GOT3 (cell line): ENCODE data around the gene NPIPB2.
"Not testable (repeated sequence)": the region's sequence is repeated elsewhere in the genome, so short reads cannot be mapped to it uniquely, and the experiment has no call there.

ENCODE experiments used
- DNase-seq: peaks from one replicate; lab custom pipeline; 2025; ENCODE audit warnings: mixed read lengths; lab: John Stamatoyannopoulos, UW

Gene NPIPB2

DNA sequence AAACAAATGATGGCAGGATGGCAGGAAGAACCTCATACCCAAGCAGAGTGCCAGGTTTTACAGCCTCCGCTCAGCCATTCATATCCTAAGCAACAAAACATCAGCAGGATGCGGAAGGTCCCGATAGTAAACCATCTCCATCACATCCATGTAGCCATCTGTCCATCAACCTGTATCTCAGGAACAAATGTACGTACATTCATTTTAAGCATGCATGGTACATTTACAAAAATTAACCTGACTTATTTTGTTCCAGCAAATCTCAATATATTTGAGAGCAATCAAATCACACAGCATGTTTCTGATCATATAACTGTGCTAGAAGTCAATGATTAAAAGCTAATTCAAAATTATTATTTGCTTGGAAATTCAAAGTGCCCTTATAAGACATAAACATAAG is at the start of gene NPIPB2:
Gene NPIPB2 (minus strand): TSS at position 101 of the 400 bp plus-strand sequence. CDS start 0 bp downstream, at position 101.
- not testable (repeated sequence) for DNase-seq

DNA sequence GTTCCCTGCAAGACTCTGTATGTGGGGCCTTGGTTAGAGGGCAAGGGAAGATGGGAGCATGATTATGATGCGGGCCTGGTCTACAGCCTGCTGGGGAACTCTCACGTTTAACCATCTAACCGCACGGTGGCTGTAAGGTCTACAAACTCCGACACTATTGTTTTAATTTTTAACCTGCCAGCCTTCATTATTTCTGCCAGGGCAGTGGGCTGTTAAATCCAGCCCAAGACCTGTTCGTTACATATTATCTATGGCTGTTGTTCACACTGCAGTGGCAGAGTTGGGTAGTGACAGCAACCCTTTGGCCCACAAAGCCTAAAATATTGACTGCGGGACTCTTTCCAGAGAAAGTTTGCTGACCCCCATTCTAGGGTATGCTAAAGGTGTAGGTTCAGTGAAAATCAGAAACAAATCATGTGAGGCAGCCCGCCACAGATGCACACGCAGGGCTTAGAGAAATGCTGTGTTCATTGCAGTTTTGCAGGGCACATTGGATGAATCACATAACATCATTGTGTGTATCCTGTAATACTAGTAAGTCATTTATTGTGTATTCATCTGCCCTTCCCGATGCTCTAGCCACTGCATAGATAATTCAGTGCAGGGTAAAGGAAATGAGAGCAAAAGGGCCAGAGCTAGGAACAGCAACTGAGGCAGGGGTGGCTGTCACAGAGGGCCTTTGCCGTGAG is 49.0 kb upstream of the NPIPB2 start:
- no peak for DNase-seq

GRCh38 chr16:11988258-11988978 is 46.6 kb upstream of the NPIPB2 start:
- no peak for DNase-seq

- no peak for DNase-seq
Observed at GRCh38 chr16:11986521-11987057, 44.7 kb upstream of the NPIPB2 start.

DNA sequence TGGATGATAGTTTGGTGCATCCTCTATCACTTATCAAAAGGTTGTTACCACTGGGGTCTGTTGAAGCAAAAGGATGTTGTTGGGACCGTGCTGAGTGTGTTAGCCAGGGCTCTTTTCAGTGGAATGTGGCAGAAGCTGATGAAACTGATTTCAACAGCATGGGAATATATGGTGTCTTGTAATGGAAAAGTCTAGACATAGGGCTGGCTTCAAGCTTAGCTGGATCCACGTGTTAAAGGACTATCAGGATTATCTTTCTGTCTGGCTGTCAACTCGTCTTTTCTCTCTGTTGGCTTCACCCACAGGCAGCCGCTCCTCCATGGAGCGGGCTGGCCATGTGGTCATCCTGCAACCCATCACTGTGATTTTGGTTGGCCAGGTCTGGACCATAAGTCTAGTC is 43.4 kb upstream of the NPIPB2 start:
- DNase-seq: no peak

GRCh38 chr16:11980136-11980844 is 38.4 kb upstream of the NPIPB2 start:
- DNase-seq: no peak

DNA sequence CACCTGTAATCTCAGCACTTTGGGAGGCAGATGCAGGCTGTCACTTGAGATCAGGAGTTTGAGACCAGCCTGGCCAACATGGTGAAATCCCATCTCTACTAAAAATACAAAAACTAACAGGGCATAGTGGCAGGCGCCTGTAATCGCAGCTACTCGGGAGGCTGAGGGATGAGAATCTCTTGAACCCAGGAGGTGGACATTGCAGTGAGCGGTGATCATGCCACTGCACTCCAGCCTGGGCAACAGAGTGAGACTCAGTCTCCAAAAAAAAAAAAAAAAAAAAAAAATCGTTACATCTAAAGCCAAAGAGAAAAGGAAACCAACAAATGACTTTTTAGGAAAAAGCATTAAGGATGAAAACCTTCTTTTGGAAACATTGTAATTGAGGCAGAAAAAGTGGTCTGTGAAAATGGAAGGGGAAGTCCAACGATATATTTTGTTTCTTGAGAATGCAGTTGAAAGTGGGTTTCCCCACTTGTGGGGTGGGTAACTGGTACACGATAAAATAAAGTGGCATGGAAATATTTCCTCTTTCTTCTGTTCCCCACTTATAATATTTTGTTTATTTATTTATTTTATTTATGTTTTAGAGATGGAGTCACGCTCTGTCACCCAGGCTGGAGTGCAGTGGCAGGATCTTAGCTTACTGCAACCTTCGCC is 37.3 kb upstream of the NPIPB2 start:
- DNase-seq: no peak

- DNase-seq: no peak
Observed at GRCh38 chr16:11978080-11978479, 36.2 kb upstream of the NPIPB2 start.

- no peak for DNase-seq
Observed at GRCh38 chr16:11977376-11978041, 35.7 kb upstream of the NPIPB2 start.

GRCh38 chr16:11976850-11977375 is 35.1 kb upstream of the NPIPB2 start:
- DNase-seq: no peak

DNA sequence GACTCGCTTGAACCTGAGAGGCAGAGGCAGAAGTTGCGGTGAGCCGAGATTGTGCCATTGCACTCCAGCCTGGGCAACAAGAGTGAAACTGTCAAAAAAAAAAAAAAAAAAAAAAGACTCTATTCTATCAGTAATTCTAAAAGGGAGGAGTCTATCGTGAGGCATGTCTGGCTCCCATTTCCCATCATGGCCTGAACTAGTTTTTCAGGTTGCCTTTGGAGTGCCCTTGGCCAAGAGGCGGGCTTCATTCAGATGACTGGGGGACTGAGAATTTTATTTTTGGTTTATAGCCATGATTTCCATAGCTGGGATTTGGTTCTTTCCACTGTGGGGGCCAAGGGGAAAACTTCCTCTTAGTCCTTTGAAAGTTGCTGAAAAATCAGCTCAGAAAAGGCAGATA is 31.2 kb upstream of the NPIPB2 start:
- no peak for DNase-seq

DNA sequence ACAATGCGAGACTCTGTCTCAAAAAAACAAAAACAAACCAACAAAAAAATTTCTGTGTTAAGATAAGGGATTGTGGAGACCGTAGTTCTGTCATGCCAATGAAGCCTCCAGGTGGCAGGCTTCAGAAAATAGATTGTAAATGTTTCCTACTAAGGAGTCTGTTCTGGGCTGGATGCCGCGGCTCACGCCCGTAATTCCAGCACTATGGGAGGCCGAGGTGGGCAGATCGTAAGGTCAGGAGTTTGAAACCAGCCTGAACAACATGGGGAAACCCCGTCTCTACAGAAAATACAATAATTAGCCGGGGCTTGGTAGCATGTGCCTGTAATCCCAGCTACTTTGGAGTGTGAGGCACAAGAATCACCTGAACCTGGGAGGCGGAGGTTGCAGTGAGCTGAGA is 30.3 kb upstream of the NPIPB2 start:
- no peak for DNase-seq

- not testable (repeated sequence) for DNase-seq
Observed at GRCh38 chr16:11970292-11970691, 28.4 kb upstream of the NPIPB2 start.

DNA sequence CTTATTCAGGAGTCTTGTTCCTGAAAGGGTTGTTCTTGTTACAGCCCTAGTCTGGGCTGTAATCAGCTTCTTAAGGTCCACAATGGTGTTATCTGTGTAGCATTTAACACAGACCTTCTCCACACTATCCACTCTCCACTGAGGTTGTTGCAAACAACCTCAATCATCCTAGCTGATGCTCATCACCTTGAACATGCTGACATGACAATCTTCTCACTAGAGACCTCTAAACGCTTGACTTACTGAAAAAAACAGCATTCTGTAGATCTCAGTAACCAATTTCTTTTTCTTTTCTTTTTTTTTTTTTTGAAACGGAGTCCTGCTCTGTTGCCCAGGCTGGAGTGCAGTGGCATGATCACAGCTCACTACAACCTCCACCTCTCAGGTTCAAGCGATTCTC is 26.7 kb upstream of the NPIPB2 start:
- no peak for DNase-seq

DNA sequence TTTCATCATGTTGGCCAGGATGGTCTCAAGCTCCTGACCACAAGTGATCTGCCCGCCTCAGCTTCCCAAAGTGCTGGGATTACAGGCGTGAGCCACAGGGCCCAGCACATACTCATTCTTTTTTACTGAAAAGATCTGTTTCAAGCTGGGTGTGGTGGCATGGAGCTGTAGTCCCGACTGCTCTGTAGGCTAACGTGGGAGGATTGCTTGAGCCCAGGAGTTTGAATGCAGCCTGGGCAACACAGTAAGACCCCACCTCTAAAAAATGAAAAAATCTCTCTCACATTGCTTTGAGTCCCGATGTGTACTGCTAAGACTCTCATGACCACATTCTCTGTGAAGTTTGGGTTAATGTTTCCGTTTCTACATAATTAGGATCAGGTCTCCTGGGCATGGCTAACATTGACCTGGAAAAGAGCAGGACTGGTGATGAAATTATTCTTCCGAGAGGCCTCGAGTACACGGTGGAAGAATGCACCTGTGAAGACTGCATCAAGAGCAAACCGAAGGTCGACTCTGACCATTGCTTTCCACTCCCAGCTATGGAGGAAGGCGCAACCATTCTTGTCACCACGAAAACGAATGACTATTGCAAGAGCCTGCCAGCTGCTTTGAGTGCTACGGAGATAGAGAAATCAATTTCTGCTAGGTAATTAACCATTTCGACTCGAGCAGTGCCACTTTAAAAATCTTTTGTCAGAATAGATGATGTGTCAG is 25.5 kb upstream of the NPIPB2 start:
- DNase-seq: no peak

GRCh38 chr16:11966173-11966572 is 24.3 kb upstream of the NPIPB2 start:
- DNase-seq: no peak

DNA sequence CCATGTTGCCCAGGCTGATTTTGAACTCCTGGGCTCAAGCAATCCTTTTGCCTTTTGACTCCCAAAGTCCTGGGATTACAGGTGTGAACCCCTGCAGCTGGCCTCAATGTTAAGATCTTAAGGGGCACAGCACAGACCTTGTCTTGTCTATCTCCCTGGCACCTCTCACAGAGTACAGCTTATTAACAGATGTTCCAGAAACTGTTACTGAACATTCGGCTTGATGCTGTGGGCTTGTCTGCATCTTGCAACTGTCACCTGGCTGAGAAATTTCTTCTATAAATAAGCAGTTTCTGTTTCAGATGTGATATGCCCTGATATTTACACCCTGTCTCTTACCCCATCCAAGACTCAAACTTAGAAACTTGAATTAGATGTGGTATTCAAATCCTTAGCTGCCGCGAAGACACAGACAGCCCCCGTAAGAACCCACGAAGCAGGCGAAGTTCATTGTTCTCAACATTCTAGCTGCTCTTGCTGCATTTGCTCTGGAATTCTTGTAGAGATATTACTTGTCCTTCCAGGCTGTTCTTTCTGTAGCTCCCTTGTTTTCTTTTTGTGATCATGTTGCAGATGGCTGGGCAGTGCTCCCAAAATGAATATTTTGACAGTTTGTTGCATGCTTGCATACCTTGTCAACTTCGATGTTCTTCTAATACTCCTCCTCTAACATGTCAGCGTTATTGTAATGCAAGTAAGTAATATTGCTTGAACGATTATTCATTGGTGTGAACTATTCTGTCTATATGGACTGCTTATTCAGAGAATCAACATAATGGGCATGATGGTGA is 23.1 kb upstream of the NPIPB2 start, which contains the start of gene TNFRSF17:
Gene TNFRSF17 (plus strand): TSS at position 450 of the 791 bp plus-strand sequence. CDS start 115 bp downstream, at position 565.
- no peak for DNase-seq

GRCh38 chr16:11963706-11964105 is 21.9 kb upstream of the NPIPB2 start:
- no peak for DNase-seq

GRCh38 chr16:11962978-11963377 is 21.1 kb upstream of the NPIPB2 start:
- not testable (repeated sequence) for DNase-seq

DNA sequence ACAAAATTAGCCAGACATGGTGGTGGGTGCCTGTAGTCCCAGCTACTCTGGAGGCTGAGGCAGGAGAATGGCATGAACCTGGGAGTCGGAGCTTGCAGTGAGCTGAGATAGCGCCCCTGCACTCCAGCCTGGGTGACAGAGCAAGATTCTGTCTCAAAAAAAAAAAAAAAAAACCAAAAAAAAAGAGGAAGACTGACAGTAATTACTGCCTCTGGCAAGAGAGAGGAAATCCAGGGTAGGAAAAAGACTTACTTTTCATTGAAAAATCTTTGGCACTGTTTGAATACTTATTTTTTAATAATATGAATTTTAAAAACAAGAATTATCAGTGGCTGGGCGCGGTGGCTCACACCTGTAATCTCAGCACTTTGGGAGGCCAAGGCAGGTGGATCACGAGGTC is 20.6 kb upstream of the NPIPB2 start:
- not testable (repeated sequence) for DNase-seq
